ENCODE data around the gene FGFR3. TPM values are rescaled to one million over a fixed set of nuclear protein-coding genes. Genes with fewer than 3 reads are reported as not detected.

FGFR3 gene
- total and polyA plus RNA-seq, 2 of the 8 experiments (the other 6 are each of a cell fraction or from before 2014, with no cell fraction given) = 9.0 to 19.5 TPM

DNA sequence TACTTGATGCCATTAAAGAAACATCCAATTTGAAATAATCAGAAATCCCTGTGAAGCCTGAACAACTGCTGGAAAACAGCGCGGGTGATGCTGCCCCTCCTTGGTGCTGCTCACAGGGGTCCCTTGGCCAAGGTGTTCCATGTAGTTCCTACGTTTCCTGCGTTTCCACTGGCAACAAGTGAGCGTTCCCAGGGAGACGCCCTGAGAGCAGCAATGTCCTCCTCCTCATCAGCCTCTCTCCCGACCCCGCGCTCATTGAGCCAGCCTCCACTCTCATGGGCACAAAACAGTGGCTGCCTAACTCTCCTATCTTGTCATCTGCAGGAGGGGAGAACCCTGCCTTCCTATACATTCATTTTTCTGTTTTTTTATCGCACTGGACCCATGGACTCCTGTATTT is 44.0 kb downstream of the FGFR3 start:
- Histone ChIP-seq H3K36me3 (ENCODE audit: control insufficient read depth in 2 of 4, insufficient read depth in 4 of 4, low read length in 3 of 4) (peaks cover 0 to 20% (median 12%) of the 10 kb centered on the region in 4 experiments; a peak in 5 of 8 replicates), H3K79me1 (ENCODE audit: low read depth, low read length) (peaks cover 2% of the 10 kb centered on the region; the same call in 1 of the 2 replicates), H3K23me2 (ENCODE audit: low read depth, low read length) (no peaks in the 10 kb centered on the region), H4K91ac (replicated peaks; ENCODE audit: insufficient read length, low read length) (no peak overlapping the region), H3K4ac (replicated peaks; ENCODE audit: insufficient read length, low read depth, low read length) (no peak overlapping the region), H3K27ac (ENCODE audit: low read depth, low read length) (no peak overlapping the region), H4K5ac (ENCODE audit: insufficient read length, low read depth, low read length) (no peak overlapping the region), H4K8ac (ENCODE audit: extremely low read depth, insufficient read depth, low read length) (no peak overlapping the region), H3K4me3 (ENCODE audit: extremely low read depth in 1 of 4, insufficient read depth in 2 of 4, low read depth in 3 of 4, low read length in 4 of 4) (no peak overlapping the region), H3K18ac (ENCODE audit: extremely low read depth, low read length) (no peak overlapping the region), H2AK5ac (ENCODE audit: low read depth, low read length) (no peak overlapping the region), H4K20me1 (replicated peaks in 1 of 2; ENCODE audit: control insufficient read depth in 1 of 2, insufficient read depth in 2 of 2, low read length in 2 of 2) (peaks cover 0 to 11% of the 10 kb centered on the region in 2 experiments), H3K23ac (ENCODE audit: insufficient read length) (no peak overlapping the region), H2BK5ac (ENCODE audit: low read depth, low read length) (no peak overlapping the region), H3K27me3 (replicated peaks in 1 of 4; ENCODE audit: control insufficient read depth in 3 of 4, extremely low read depth in 1 of 4, insufficient read depth in 3 of 4, low read length in 3 of 4) (no peaks in the 10 kb centered on the region), H3K4me2 (ENCODE audit: insufficient read depth in 1 of 2, low read depth in 2 of 2, low read length in 2 of 2) (no peak overlapping the region), H2BK12ac (ENCODE audit: low read depth, low read length) (no peak overlapping the region), H3K9me3 (ENCODE audit: insufficient read depth in 2 of 2, low read depth in 1 of 2, low read length in 1 of 2) (no peaks in the 10 kb centered on the region), H2BK120ac (replicated peaks; ENCODE audit: low read depth, low read length) (no peak overlapping the region), H3K14ac (ENCODE audit: insufficient read length) (no peak overlapping the region), H3K56ac (replicated peaks; ENCODE audit: insufficient read length, low read depth, low read length) (no peak overlapping the region), H3K4me1 (replicated peaks in 1 of 4; ENCODE audit: control insufficient read depth in 3 of 4, insufficient read depth in 4 of 4, low read length in 3 of 4) (no peaks in the 10 kb centered on the region), H3K79me2 (ENCODE audit: control insufficient read depth in 1 of 2, insufficient read depth in 2 of 2, low read length in 2 of 2) (no peaks in the 10 kb centered on the region), H2BK15ac (ENCODE audit: low read length) (no peak overlapping the region), H3K9ac (replicated peaks in 1 of 4; ENCODE audit: extremely low read depth in 1 of 4, low read depth in 3 of 4, low read length in 3 of 4) (no peak overlapping the region), H2AFZ (ENCODE audit: low read length) (no peak overlapping the region), H2BK20ac (ENCODE audit: low read length) (no peak overlapping the region)
- whole genome bisulfite sequencing, 2 experiments (ENCODE audit: extremely low coverage in 1 of 2, insufficient coverage in 1 of 2, insufficient read length in 1 of 2, insufficient replicate concordance in 2 of 2, low coverage in 1 of 2, low lambda C conversion rate in 2 of 2, missing lambda C conversion rate in 1 of 2) = 92% methylated on average over 10 of the region's 10 CpGs; no CpG with 5 or more reads in 1 of the 2 experiments
- FAIRE-seq (no peak), DNase-seq (ENCODE audit: low read depth in 1 of 2, low spot score in 2 of 2) (no peak)
- ChIA-PET CTCF (ENCODE audit: partially characterized antibody) (interaction anchor here (0.6 to 2.9 kb wide), 3 partner anchors 14 to 85 kb away, joined by 3 to 10 read pairs (median 3); no protein-coding TSS in a partner anchor), POLR2A (ENCODE audit: partially characterized antibody) (no interaction called here)
- no peak for TF ChIP-seq GABPA (IDR thresholded peaks at IDR 0.05; ENCODE audit: borderline replicate concordance, insufficient read depth, low read length)
- no peak for TF ChIP-seq RAD21 (IDR thresholded peaks at IDR 0.05 in 1 of 2, conservative IDR thresholded peaks at IDR 0.05 in 1 of 2; ENCODE audit: low read depth in 2 of 2, low read length in 2 of 2)
- TF ChIP-seq SAP30 (IDR thresholded peaks at IDR 0.05; ENCODE audit: insufficient read depth, insufficient replicate concordance, low read length) = no peak
- no peak for TF ChIP-seq TAF7 (optimal IDR thresholded peaks at IDR 0.05; ENCODE audit: borderline replicate concordance, low read depth, low read length)
- TF ChIP-seq HDAC2 (IDR thresholded peaks at IDR 0.05; ENCODE audit: borderline replicate concordance in 1 of 2, low read depth in 2 of 2, low read length in 2 of 2) = no peak
- TF ChIP-seq, protein P1, sequence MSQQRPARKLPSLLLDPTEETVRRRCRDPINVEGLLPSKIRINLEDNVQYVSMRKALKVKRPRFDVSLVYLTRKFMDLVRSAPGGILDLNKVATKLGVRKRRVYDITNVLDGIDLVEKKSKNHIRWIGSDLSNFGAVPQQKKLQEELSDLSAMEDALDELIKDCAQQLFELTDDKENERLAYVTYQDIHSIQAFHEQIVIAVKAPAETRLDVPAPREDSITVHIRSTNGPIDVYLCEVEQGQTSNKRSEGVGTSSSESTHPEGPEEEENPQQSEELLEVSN (IDR thresholded peaks at IDR 0.05) = no peak
- no peak for TF ChIP-seq KDM5A (IDR thresholded peaks at IDR 0.05; ENCODE audit: low read length)
- no peak for TF ChIP-seq JUN (IDR thresholded peaks at IDR 0.05; ENCODE audit: low read depth, low read length)
- TF ChIP-seq FOSL1 (IDR thresholded peaks at IDR 0.05; ENCODE audit: insufficient read depth, low read depth, low read length) = no peak
- TF ChIP-seq CHD1 (IDR thresholded peaks at IDR 0.05; ENCODE audit: low read depth, low read length) = no peak
- no peak for TF ChIP-seq USF2 (IDR thresholded peaks at IDR 0.05; ENCODE audit: low read length)

All from H1 (cell line).